VCaP (cell line): ENCODE measurements around the gene L1TD1.

Source experiments
- H3K27ac ChIP-seq: fragments of 450-650 bp; 2 replicates; pipeline ENCODE4 v1.5.1; 2017
- TF ChIP-seq, protein P1 (sequence below): fragments of 450-650 bp; conservative IDR thresholded peaks from 2 replicates; pipeline ENCODE4 v1.5.1; 2017; ENCODE audit warnings: mild to moderate bottlenecking, moderate library complexity

L1TD1 gene

DNA sequence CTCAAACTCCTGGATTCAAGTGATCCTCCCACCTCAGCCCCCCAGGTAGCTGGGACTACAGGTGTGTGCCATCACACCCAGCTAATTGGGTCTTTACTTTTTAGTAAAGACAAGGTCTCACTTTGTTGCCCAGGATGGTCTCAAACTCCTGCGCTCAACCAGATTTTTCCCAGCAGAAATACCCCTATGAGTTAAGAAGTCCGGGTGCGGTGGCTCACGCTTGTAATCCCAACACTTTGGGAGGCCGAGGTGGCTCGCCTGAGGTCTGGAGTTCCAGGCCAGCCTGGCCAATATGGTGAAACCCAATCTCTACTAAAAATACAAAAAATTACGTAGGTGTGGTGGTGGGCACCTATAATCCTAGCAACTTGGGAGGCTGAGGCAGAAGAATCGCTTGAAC lies 6.5 kb upstream of the L1TD1 start:
- TF ChIP-seq, protein P1, sequence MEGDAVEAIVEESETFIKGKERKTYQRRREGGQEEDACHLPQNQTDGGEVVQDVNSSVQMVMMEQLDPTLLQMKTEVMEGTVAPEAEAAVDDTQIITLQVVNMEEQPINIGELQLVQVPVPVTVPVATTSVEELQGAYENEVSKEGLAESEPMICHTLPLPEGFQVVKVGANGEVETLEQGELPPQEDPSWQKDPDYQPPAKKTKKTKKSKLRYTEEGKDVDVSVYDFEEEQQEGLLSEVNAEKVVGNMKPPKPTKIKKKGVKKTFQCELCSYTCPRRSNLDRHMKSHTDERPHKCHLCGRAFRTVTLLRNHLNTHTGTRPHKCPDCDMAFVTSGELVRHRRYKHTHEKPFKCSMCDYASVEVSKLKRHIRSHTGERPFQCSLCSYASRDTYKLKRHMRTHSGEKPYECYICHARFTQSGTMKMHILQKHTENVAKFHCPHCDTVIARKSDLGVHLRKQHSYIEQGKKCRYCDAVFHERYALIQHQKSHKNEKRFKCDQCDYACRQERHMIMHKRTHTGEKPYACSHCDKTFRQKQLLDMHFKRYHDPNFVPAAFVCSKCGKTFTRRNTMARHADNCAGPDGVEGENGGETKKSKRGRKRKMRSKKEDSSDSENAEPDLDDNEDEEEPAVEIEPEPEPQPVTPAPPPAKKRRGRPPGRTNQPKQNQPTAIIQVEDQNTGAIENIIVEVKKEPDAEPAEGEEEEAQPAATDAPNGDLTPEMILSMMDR, result no peak

DNA sequence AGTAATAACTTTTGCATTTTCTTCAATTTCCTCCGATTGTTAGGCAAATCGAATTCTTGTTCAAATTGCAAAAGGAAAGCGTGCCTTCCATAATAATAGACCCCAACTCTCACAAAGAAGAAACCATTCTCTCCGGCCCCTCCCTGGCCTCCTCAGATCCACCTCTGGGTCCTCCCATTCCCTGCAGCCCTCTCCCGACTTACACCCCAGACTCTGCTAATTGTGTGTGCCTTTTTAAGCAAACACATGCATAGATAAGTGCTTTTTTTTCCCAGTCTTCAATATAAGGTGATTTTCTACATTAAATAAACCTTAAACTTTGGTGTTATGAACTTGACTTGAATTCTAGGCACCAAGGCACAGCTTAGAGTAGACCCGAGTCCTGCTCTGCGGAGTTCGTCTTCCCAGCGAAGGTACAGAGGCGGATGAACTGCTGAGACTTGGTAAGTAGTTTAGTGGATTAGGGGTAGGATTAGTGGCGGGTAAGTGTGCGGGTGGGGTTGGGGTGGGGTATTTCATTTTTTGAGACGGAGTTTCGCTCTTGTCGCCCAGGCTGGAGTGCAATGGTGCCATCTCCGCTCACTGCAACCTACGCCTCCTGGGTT lies 1.5 kb downstream of the L1TD1 start:
- no peak overlapping the region for H3K27ac ChIP-seq
- TF ChIP-seq, protein P1, result no peak

More for the DNA sequence above, 6.5 kb upstream of the L1TD1 start:
- no peak overlapping the region for H3K27ac ChIP-seq

DNA sequence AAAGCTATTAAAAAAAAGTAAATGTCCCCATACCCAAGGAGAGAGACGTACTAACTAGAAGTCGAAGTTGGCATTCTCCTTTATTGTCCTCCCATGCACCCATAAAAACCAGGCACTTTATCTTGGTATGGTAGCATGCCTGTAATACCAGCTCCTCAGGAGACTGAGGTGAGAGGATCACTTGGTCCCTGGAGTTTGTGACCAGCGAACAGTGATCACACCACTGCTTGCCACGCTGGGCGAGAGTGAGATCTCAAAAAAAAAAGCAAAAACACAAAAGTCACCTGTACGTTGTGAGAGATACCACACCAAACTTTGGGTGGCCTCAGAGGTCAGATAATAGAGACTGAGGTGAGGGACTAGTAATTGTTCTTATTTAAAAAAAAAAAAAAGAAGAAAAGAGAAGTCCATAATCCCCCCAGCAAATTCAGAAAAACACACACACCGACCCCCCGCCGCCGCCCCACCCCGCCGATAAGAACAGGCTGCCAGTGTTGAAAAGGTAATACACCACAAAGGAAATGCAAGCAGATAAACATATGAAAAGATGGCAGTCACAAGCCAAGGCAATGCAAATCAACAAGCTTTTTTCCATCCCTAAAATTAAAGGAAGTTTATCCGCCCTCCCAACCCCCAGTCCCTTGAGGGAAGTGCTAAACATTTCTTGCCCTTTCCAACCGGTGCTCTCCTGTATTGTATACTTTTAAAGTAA lies 3.6 kb downstream of the L1TD1 start:
- TF ChIP-seq, protein P1, result no peak
- no peak overlapping the region for H3K27ac ChIP-seq

DNA sequence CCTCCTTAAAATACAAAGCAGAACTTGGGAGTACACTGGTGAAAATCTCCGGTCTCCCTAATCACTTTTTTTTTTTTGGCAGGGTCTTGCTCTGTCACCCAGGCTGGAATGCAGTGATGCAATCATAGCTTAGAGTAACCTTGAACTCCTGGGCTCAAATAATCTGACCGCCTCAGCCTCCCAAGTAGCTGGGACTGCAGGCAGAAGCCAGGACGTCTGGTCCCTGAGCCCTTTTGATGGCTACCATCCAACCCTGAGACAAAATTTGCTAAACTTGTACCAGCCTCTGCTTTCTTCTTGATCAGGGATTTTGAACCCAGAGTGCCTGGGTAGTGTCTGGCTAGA lies 4.1 kb downstream of the L1TD1 start:
- no peak overlapping the region for H3K27ac ChIP-seq
- TF ChIP-seq, protein P1, result no peak

DNA sequence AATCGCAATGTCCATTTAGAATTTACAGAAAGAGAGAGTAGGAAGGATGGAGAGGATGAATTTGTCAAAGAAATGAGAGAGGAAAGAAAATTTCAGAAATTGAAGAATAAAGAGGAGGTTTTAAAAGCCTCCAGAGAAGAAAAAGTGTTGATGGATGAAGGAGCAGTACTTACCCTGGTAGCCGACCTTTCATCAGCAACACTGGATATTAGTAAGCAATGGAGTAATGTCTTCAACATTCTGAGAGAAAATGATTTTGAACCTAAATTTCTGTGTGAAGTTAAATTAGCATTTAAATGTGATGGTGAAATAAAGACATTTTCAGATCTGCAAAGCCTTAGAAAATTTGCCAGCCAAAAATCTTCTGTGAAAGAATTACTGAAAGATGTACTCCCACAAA lies 12.5 kb downstream of the L1TD1 start:
- TF ChIP-seq, protein P1, result no peak
- H3K27ac ChIP-seq, result no peak overlapping the region

DNA sequence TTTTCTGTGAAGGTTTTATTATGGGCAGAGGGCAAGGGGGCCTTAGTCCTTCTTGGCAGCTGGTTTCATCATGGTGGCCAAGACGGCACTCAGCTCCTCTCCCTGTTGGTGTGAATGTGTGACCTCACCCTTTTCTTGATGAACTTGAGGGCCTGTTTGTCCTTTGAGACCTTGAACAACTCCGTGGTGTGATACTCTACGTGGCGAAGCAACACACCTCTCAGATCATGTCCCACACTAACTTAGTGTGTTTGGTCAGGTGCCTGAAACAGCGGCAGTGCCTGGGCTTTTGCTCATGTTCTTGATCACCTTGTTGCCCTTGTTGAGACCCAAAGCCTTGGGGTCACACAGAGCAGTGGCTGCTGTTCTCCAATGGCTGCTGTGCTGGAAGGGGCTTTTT lies 13.4 kb downstream of the L1TD1 start:
- H3K27ac ChIP-seq, result no peak overlapping the region
- TF ChIP-seq, protein P1, result no peak

DNA sequence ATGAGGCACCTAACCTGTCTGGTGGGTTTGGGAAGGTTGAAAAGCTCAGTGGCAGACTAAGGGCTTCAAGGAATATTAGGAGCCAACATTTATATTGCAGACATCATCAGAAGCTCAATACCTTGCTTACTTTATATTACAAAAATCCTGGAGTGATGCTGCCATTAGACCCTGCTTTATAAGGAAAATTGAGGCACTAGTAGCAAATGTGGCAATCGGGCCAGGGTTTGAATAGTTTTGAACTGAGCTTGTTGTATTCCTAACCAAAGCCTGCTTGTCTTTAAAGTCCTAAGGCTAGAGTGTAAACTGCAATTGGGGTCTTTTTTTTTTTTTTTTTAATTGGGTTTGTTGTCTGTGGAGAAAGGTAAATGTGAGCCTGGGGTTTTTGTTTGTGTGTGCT lies 14.3 kb downstream of the L1TD1 start:
- no peak overlapping the region for H3K27ac ChIP-seq
- TF ChIP-seq, protein P1, result no peak
